Sigmoid colon (tissue), 7 donors: ENCODE measurements around the gene AFF2. TPM values are rescaled to one million over a fixed set of nuclear protein-coding genes. Genes with fewer than 3 reads are reported as not detected.

Experiments used
- DNase-seq: peaks from one replicate; pipeline ENCODE4 v3.0.0-alpha.2; 2019
- H3K27ac ChIP-seq, 4 donors: fragments of 200-600 bp; sonication (generic); one replicate each; pipeline ENCODE4 v1.5.1; 2016 to 2019; ENCODE audit warnings: mild to moderate bottlenecking in 1 of 4
- H3K27me3 ChIP-seq, 3 donors: fragments of 200-600 bp; sonication (generic); one replicate each; pipeline ENCODE4 v1.5.1; 2019; ENCODE audit warnings: mild to moderate bottlenecking in 1 of 3
- H3K36me3 ChIP-seq, 4 donors: fragments of 200-600 bp; sonication (generic); one replicate each; pipeline ENCODE4 v1.5.1; 2016 to 2019
- H3K4me1 ChIP-seq, 4 donors: fragments of 200-600 bp; sonication (generic); one replicate each; pipeline ENCODE4 v1.5.1; 2017 to 2019
- H3K4me3 ChIP-seq, 4 donors: fragments of 200-600 bp; sonication (generic); one replicate each; pipeline ENCODE4 v1.5.1; 2017 to 2019; ENCODE audit warnings: mild to moderate bottlenecking in 2 of 4, moderate library complexity in 1 of 4
- H3K9me3 ChIP-seq, 4 donors: fragments of 200-600 bp in 3 of 4; sonication (generic) in 3 of 4; one replicate each; pipeline versions ENCODE4 v1.5.1 to v1.6.1; 2013 to 2019
- EP300 ChIP-seq, 4 donors: sonication (generic); formaldehyde crosslinking; IDR thresholded peaks; one replicate each; pipeline ENCODE4 v1.6.1; 2017; ENCODE audit warnings: antibody characterized with exemption in 4 of 4
- POLR2A ChIP-seq, 2 donors: fragments of 450-650 bp; IDR thresholded peaks; one replicate each; pipeline ENCODE4 v1.6.1; 2016; ENCODE audit warnings: antibody characterized with exemption in 2 of 2, mild to moderate bottlenecking in 2 of 2, moderate library complexity in 2 of 2
- POLR2AphosphoS5 ChIP-seq, 4 donors: sonication (generic); formaldehyde crosslinking; IDR thresholded peaks; one replicate each; pipeline ENCODE4 v1.6.1; 2017; ENCODE audit warnings: antibody characterized with exemption in 4 of 4
- WGBS, 2 donors: extraction: QIAGEN DNeasy Blood & Tissue Kit; methylation state at CpG; one replicate each; pipeline ENCODE4 v1.1.7; 2013; 5-methylcytosine and 5-hydroxymethylcytosine counted together
- intact Hi-C: fragments of 100-400 bp; cut with DNase I; formaldehyde crosslinking; loops from one replicate; pipeline ENCODE4 v1.15.1; 2023
- polyA plus RNA-seq, 3 donors: library from polyadenylated mRNA; stranded (reverse); fragments of 200-250 nt; gene quantifications; one replicate each; pipeline ENCODE4 v1.2.3, GENCODE V29; 2013
- total RNA-seq, 4 donors: library from RNA; depleted of rRNA; stranded (reverse); fragments of >200 nt; gene quantifications; one replicate each; pipeline ENCODE4 v1.1.0, GENCODE V29; 2016
- TF ChIP-seq, protein P1 (sequence below), 4 experiments: fragments of 450-650 bp in 3 of 4; fragments of 200-600 bp in 1 of 4; IDR thresholded peaks; one replicate each; pipeline ENCODE4 v1.5.1; 2016 to 2019; ENCODE audit warnings: antibody characterized with exemption in 4 of 4, mild to moderate bottlenecking in 3 of 4, moderate library complexity in 2 of 4
- donor health status: healthy with polysubstance abuse.
- donor health status: Bipolar disorder and iron deficiency.
- donor health status: healthy.

The AFF2 gene
- total and polyA plus RNA-seq, 7 donors: 0.27 to 1.7 (median 1.1) TPM; not detected in 2

DNA sequence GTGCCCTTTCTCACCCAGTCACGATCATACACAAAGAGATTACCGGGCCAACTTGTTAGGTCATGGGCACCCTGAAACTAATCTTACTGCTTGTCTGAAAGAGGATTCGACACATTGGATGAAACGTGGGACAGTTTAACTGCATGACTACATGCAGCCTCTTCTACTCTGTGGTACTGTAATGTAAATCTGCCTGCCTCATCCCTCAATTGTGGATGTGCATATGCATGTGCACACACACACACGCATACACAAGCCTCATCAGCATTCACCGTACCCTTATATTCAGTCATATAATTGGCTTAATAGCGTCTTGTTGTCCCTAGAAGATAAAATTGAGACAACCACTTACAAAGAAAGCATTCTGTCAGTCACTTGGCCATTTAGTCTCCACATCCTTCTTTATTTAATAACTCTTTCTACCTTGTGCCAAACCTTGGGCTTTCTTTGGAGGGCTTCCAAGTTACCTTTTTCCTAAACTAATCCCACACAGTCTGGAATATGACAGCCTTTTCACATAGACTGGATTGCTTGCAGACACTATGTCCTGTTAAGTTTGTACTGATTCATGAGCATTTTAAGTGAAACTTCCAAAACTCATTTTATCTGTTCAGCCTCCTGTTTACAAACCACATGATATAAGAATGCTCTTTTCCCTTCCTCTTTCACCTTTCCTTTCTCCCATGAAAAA lies 132.9 kb downstream of the AFF2 start:
- WGBS, 2 donors: 84 to 93% methylated on average over 7 of the region's 7 CpGs
- no peak for DNase-seq
- intact Hi-C loops: no loop called here
- H3K27me3 ChIP-seq: no peaks in the 10 kb centered on the region
- H3K36me3 ChIP-seq: no peaks in the 10 kb centered on the region
- no peaks in the 10 kb centered on the region for H3K9me3 ChIP-seq
- TF ChIP-seq POLR2AphosphoS5 (IDR thresholded peaks at IDR 0.05): no peak
- no peak for TF ChIP-seq EP300 (IDR thresholded peaks at IDR 0.05)
- TF ChIP-seq, protein P1, sequence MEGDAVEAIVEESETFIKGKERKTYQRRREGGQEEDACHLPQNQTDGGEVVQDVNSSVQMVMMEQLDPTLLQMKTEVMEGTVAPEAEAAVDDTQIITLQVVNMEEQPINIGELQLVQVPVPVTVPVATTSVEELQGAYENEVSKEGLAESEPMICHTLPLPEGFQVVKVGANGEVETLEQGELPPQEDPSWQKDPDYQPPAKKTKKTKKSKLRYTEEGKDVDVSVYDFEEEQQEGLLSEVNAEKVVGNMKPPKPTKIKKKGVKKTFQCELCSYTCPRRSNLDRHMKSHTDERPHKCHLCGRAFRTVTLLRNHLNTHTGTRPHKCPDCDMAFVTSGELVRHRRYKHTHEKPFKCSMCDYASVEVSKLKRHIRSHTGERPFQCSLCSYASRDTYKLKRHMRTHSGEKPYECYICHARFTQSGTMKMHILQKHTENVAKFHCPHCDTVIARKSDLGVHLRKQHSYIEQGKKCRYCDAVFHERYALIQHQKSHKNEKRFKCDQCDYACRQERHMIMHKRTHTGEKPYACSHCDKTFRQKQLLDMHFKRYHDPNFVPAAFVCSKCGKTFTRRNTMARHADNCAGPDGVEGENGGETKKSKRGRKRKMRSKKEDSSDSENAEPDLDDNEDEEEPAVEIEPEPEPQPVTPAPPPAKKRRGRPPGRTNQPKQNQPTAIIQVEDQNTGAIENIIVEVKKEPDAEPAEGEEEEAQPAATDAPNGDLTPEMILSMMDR (IDR thresholded peaks at IDR 0.05): no peak
- TF ChIP-seq POLR2A (IDR thresholded peaks at IDR 0.05): no peak
- H3K27ac ChIP-seq: no peak overlapping the region
- no peaks in the 10 kb centered on the region for H3K4me1 ChIP-seq
- no peak overlapping the region for H3K4me3 ChIP-seq

DNA sequence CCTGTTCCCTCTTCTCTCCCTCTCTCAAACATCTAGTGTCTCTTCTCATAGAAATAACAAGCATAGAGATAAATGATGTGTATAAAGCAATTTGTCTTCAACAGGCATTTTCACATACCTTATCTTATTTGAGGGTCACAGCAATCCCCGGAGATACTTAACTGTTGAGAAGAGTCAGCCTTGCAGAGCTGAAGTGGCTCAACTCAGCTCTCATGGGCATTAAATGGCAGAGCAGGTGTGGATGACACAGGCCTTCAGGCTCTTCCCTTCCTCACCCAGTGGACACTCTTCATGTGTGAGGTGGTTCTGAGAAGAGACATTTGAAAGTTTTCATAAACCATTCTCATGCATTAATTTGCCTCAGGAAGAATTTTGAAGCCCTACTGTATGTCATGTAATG lies 134.2 kb downstream of the AFF2 start:
- Histone ChIP-seq H3K36me3 (no peaks in the 10 kb centered on the region), H3K4me1 (no peaks in the 10 kb centered on the region), H3K9me3 (no peaks in the 10 kb centered on the region), H3K27ac (no peak overlapping the region), H3K27me3 (no peaks in the 10 kb centered on the region), H3K4me3 (no peak overlapping the region)
- intact Hi-C loops: no loop called here
- TF ChIP-seq POLR2A (IDR thresholded peaks at IDR 0.05) (no peak), EP300 (IDR thresholded peaks at IDR 0.05) (no peak), POLR2AphosphoS5 (IDR thresholded peaks at IDR 0.05) (no peak)
- TF ChIP-seq, protein P1 (IDR thresholded peaks at IDR 0.05): no peak
- WGBS, 2 donors: 77 to 90% methylated on average over 1 of the region's 1 CpG
- DNase-seq: no peak

DNA sequence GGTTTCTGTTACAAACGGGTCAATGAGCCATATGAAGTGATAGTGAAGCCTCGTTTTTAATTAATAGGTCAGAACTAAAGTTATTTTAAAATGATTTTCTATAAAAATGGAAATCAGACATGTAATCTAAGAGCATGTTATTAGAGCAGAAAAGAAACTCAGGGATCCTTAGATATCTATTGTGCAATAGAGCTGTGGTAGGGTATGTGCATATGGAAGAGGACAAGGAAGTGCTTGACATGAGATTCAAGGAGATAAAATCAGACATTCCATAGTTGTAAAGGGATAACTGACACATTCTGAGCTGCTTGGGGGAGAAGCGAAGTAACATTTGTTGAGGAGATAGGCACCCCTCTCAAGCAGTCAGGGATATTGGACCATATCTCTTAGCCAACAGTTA lies 143.0 kb downstream of the AFF2 start:
- H3K27me3 ChIP-seq: no peaks in the 10 kb centered on the region
- DNase-seq: no peak
- 59 to 81% methylated on average over 3 of the region's 3 CpGs for WGBS, 2 donors
- no peak for TF ChIP-seq POLR2AphosphoS5 (IDR thresholded peaks at IDR 0.05)
- TF ChIP-seq POLR2A (IDR thresholded peaks at IDR 0.05): no peak
- TF ChIP-seq, protein P1 (IDR thresholded peaks at IDR 0.05): no peak
- TF ChIP-seq EP300 (IDR thresholded peaks at IDR 0.05): no peak
- intact Hi-C loops: no loop called here
- H3K36me3 ChIP-seq: no peaks in the 10 kb centered on the region
- no peak overlapping the region for H3K4me3 ChIP-seq
- no peaks in the 10 kb centered on the region for H3K9me3 ChIP-seq
- no peaks in the 10 kb centered on the region for H3K4me1 ChIP-seq
- H3K27ac ChIP-seq: no peak overlapping the region

DNA sequence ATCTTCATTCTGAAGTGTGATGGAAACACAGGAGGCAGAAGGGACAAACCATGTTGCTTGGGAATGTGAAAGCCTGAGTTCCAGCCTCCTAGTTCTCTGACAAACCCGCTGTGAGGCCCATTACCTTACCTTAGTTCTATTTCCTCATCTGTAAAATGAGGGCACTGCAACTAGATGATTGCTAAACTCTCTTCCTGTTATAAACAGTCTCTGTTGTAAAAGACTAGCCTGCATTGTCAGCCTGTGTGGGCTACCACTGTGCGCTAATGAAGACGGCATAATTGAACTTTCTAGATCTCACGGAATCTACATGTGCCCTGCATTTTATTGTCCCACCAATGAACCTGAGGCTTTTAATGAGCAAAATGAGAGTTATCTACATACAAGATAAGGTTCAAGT lies 147.2 kb downstream of the AFF2 start:
- H3K27ac ChIP-seq: no peak overlapping the region
- 66 to 80% methylated on average over 4 of the region's 4 CpGs for WGBS, 2 donors
- TF ChIP-seq EP300 (IDR thresholded peaks at IDR 0.05): no peak
- TF ChIP-seq POLR2AphosphoS5 (IDR thresholded peaks at IDR 0.05): no peak
- no peak for TF ChIP-seq POLR2A (IDR thresholded peaks at IDR 0.05)
- TF ChIP-seq, protein P1 (IDR thresholded peaks at IDR 0.05): no peak
- H3K36me3 ChIP-seq: no peaks in the 10 kb centered on the region
- H3K4me3 ChIP-seq: no peak overlapping the region
- H3K9me3 ChIP-seq: no peaks in the 10 kb centered on the region
- DNase-seq: no peak
- H3K27me3 ChIP-seq: no peaks in the 10 kb centered on the region
- intact Hi-C loops: no loop called here
- no peaks in the 10 kb centered on the region for H3K4me1 ChIP-seq
